ENCODE measurements around the gene HOMER2.

Gene HOMER2

GRCh38 chr15:82831894-82832600 lies 120.5 kb downstream of the HOMER2 start:
- no peak for DNase-seq (ENCODE audit: low read depth)

GRCh38 chr15:82830427-82831173 lies 121.9 kb downstream of the HOMER2 start:
- DNase-seq (ENCODE audit: low read depth) = no peak

DNA sequence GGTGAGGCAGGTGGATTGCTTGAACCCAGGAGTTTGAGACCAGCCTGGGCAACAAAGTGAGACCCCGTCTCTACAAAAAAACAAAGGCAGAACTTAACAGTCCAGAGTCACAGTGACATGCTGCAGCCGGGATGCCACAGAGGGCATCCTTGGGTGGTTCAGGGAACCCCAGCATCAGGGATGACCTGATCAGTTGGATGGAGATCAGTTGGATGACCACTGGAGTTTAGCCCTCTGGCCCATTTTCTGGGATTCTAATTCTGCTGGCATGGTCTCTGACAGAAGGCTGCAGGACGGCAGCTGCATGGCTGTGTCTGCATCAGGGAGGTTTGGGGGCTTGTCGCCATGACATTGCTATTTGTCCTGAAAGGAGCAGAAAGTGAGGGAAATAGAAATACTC lies 123.3 kb downstream of the HOMER2 start:
- DNase-seq (ENCODE audit: low read depth) = no peak

GRCh38 chr15:82828075-82828474 lies 124.4 kb downstream of the HOMER2 start:
- DNase-seq (ENCODE audit: low read depth) = no peak

GRCh38 chr15:82823049-82823448 lies 129.5 kb downstream of the HOMER2 start:
- no peak for DNase-seq (ENCODE audit: low read depth)

DNA sequence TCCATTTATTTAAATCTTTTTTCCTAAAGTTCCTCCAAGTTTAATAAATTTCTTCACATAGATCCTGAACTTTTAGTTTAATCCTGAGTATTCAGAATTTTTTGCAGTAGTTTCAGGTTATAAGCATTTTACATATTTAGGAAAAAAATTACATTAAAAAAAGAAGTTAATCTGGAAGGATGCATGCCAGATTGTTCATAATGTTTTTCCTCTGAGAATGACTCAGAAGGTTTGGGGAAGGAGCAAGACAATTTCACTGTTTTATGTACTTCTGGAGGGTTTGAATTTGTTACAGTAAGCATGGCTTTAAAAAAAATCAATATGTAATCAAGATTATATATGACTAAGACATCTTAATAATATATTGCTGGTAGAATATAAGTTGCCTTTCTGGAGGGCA lies 130.7 kb downstream of the HOMER2 start:
- peak; percentile 25 for DNase-seq (ENCODE audit: low read depth)

DNA sequence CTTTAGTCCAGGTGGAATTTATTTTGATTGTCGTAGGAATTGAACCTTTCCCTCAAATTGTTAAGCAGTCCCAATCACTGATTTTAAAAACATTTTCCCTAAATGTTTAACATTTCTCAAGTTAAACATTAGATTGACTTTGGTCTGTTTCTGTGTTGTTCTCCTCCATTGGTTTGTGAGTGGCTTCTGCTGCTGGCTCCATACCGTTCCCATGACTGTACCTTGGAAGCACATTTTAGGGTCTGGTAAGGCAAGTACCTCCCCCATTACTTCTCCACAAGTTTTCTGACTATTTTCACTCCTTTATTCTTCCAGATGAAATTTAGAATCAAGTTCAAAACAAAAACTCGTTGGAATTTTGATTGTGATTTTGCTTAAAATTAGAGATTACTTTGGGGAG lies 131.1 kb downstream of the HOMER2 start:
- peak; percentile 26 for DNase-seq (ENCODE audit: low read depth)

DNA sequence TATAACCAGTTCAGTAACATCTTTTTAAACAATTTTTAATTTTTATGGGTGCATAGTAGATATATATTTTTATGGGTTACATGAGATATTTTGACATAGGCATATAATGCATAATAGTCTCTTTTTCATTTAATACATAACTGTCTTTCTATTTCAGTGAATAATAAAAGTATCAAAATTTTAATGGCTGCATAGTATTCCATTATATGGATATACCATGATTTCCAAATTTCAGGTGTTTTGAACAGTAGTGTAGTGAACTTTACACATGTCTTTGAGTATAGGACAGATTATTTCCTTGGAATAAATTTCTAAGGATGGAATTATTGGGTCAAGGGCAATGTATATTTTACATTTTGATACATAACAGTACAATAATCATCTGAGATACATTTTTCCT lies 132.4 kb downstream of the HOMER2 start:
- no peak for DNase-seq (ENCODE audit: low read depth)

GRCh38 chr15:82812994-82813393 lies 139.5 kb downstream of the HOMER2 start:
- no peak for DNase-seq (ENCODE audit: low read depth)

- peak; percentile 18 for DNase-seq (ENCODE audit: low read depth)
Observed at GRCh38 chr15:82810890-82811426, 141.6 kb downstream of the HOMER2 start.

DNA sequence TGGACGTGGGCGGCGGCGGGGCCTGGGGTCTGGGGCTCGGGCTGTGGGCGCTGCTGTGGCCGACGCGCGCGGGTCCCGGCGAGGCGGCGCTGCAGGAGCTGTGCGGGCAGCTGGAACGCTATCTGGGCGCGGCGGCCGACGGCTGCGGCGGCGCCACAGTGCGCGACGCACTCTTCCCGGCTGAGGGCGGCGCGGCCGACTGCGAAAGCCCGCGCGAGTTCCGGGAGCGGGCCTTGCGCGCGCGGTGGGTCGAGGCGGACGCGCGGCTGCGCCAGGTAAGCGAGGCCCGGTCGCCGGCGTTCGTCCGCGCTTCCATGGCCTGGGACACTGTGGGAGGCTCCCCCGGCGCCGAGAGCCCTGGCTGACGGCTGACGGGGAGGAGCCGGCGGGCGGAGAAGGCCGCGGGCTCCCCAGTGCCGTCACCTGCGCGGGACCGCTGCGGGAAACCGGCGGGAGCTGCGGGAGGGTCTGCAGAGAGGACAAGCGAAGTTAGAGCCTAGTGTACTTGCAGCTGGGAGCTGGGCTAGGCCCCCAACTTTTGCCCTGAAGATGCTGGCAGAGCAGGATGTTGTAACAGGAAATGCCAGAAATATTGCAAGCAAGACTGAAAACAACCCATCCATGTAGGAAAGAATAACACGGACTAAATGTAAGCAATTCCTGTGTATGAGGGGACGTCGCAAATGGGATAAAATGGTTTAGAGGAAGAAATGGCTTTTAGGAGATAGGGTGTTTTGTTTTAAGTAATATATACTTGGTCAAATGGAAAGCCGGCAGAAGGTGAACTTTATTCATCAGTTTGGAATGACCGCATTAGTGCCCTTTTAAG lies 142.2 kb downstream of the HOMER2 start:
- peak; percentile 62 for DNase-seq (ENCODE audit: low read depth)

- peak; percentile 98 for DNase-seq (ENCODE audit: low read depth)
Observed at GRCh38 chr15:82809308-82810060, 143.0 kb downstream of the HOMER2 start, which contains the start of gene WHAMM. TSS of gene WHAMM (plus strand) at chr15:82809628. CDS start at chr15:82809727, 99 bp downstream.

- DNase-seq (ENCODE audit: low read depth) = no peak
Observed at GRCh38 chr15:82808634-82809041, 143.9 kb downstream of the HOMER2 start.

- no peak for DNase-seq (ENCODE audit: low read depth)
Observed at GRCh38 chr15:82807920-82808633, 144.4 kb downstream of the HOMER2 start.

DNA sequence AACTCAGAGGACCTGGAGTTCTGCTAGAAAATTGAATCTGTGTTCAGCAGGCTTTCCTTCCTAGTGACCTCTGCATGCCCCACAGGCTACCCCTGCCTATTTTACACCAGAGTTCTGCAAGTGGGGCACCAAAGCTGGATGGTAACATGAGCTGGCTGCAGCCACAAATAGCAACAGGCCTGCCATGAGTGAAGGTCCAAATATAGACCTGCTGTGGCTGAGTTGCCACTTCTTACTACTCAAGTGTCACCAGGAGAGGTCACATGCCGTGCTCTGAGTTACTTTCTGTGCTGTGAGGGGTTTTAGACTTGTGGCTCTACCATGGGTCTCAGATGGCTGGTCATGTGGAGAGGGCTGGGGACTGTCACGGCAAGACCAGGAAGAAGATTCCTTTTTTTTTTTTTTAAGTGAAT lies 146.5 kb downstream of the HOMER2 start, which contains the start of gene FSD2:
Gene FSD2 (minus strand): TSS at position 76 of the 413 bp plus-strand sequence. CDS start 18,679 bp downstream, outside the sequence.
- DNase-seq (ENCODE audit: low read depth) = no peak

GRCh38 chr15:82804575-82804949 lies 148.0 kb downstream of the HOMER2 start:
- no peak for DNase-seq (ENCODE audit: low read depth)

GRCh38 chr15:82803793-82804574 lies 148.5 kb downstream of the HOMER2 start:
- DNase-seq (ENCODE audit: low read depth) = no peak

- DNase-seq (ENCODE audit: low read depth) = no peak
Observed at GRCh38 chr15:82802497-82802896, 150.0 kb downstream of the HOMER2 start.

DNA sequence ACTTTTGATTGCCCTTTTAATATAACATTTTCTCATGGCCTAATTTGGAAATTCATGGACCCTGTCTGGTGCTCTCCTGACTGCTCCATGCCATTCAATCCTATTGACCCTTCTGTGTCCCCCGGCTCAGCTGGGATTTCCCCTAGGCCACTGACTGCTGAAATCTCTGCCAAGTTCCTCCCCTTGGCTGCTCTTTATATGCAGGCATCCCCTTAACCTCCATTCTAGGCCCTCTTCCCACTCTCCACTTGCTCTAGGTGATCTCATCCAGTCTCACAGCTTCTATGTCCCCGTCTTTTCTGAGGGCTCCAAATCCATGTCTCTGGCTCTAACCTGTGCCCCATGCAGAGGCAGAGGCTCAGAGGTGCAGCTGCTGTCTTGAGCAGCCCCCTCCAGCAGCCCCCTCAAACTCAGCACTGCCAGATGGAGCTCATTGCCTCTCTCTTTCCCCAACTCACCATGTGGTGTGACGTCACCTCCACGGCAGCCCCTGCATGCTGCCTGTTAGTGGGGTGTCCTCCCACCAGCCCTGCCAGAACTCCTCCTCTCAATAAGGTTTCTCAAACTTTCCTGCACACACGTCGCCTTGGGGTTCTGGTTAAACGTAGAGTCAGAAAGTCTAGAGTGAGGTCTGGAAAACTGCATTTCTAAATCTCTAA lies 153.2 kb downstream of the HOMER2 start:
- DNase-seq (ENCODE audit: low read depth) = no peak

Data from ELR (cell line).